CD4-positive, alpha-beta T cell (primary cell): ENCODE data around the gene TADA3. TPM values are rescaled to one million over a fixed set of nuclear protein-coding genes. Genes with fewer than 3 reads are reported as not detected.

Experiments
- ATAC-seq: fragments of 200-7000 bp; cut with Tn5 transposase; one replicate; pipeline ENCODE4 v1.10.0; 2022; ENCODE audit warnings: mild to moderate bottlenecking; ENCODE audit not compliant: poor library complexity
- CTCF ChIA-PET: fragments of 350-600 bp; sonication (Branson Sonifier 250); formaldehyde crosslinking; loops from one replicate; lab custom pipeline; 2021; ENCODE audit warnings: antibody characterized with exemption, inconsistent platforms; lab: Charles Lee
- POLR2A ChIA-PET: fragments of 350-600 bp; sonication (Branson Sonifier 250); formaldehyde crosslinking; loops from one replicate; lab custom pipeline; 2021; ENCODE audit warnings: antibody characterized with exemption, inconsistent platforms; lab: Charles Lee
- DNase-seq, 14 experiments: peaks; one replicate each; pipeline ENCODE4 v3.0.0-alpha.2; 2013 to 2020; ENCODE audit warnings: mixed read lengths in 2 of 14
- H3K27ac ChIP-seq, 2 donors: one replicate each; pipeline versions ENCODE4 v1.5.1 to v1.7.0; 2013; ENCODE audit warnings: low read length in 2 of 2, low read depth in 1 of 2, mild to moderate bottlenecking in 1 of 2
- H3K27me3 ChIP-seq, 2 experiments: 1 replicate in 1 of 2; 2 replicates in 1 of 2; pipeline versions ENCODE4 v1.6.1 to v1.7.0; 2013; ENCODE audit warnings: low read length in 2 of 2, control low read depth in 1 of 2, mild to moderate bottlenecking in 1 of 2, moderate library complexity in 1 of 2; ENCODE audit not compliant: insufficient read depth in 2 of 2, control insufficient read depth in 1 of 2
- H3K36me3 ChIP-seq: one replicate; pipeline ENCODE4 v1.6.1; 2013; ENCODE audit warnings: low read length, control low read depth; ENCODE audit not compliant: insufficient read depth
- H3K4me1 ChIP-seq: one replicate; pipeline ENCODE4 v1.6.1; 2013; ENCODE audit warnings: low read length, control low read depth; ENCODE audit not compliant: insufficient read depth
- H3K4me3 ChIP-seq: one replicate; pipeline ENCODE4 v1.5.1; 2013; ENCODE audit warnings: mild to moderate bottlenecking, low read length, moderate library complexity
- H3K9me3 ChIP-seq, 2 experiments: 1 replicate in 1 of 2; 2 replicates in 1 of 2; pipeline versions ENCODE4 v1.6.1 to v1.7.0; 2013; ENCODE audit warnings: low read length in 2 of 2, mild to moderate bottlenecking in 2 of 2, control low read depth in 1 of 2, moderate library complexity in 1 of 2; ENCODE audit not compliant: control insufficient read depth in 1 of 2, insufficient read depth in 1 of 2
- H3K27ac Mint-ChIP-seq: one replicate; pipeline ENCODE4 v1.8.0; 2020; ENCODE audit warnings: mixed read lengths
- H3K27me3 Mint-ChIP-seq: one replicate; pipeline ENCODE4 v1.8.0; 2021; ENCODE audit warnings: mixed read lengths
- H3K36me3 Mint-ChIP-seq: one replicate; pipeline ENCODE4 v1.8.0; 2021; ENCODE audit warnings: low read depth, mixed read lengths
- H3K4me1 Mint-ChIP-seq: one replicate; pipeline ENCODE4 v1.8.0; 2021; ENCODE audit warnings: low read depth, mixed read lengths
- H3K4me3 Mint-ChIP-seq: one replicate; pipeline ENCODE4 v1.8.0; 2020; ENCODE audit warnings: mild to moderate bottlenecking, mixed read lengths
- H3K9me3 Mint-ChIP-seq: one replicate; pipeline ENCODE4 v1.8.0; 2020; ENCODE audit warnings: mixed read lengths
- CTCF ChIP-seq: fragments of 200-600 bp; IDR thresholded peaks from one replicate; pipeline ENCODE4 v1.8.0; 2022; ENCODE audit warnings: antibody characterized with exemption, mild to moderate bottlenecking
- intact Hi-C, 2 experiments: fragments of 100-400 bp; cut with DNase I in 1 of 2; cut with micrococcal nuclease in 1 of 2; formaldehyde crosslinking; loops; one replicate each; pipeline versions ENCODE4 v1.15.1 to v1.9.0; 2023 to 2025; cut with DNase I, micrococcal nuclease
- total RNA-seq, 174 experiments: library from RNA in 2 of 174; stranded (reverse) in 2 of 174; gene quantifications; one replicate each; pipeline ENCODE4 v1.2.3 and lab custom pipeline; 2021 to 2026

Gene TADA3
- total RNA-seq, 2 experiments from 2014 or later, result 14.7 to 16.5 TPM

- Histone ChIP-seq H3K4me3 (no peak overlapping the region), H3K9me3 (no peaks in the 10 kb centered on the region), H3K4me1 (no peaks in the 10 kb centered on the region), H3K36me3 (peaks cover 99% of the 10 kb centered on the region), H3K27me3 (no peaks in the 10 kb centered on the region), H3K27ac (no peak overlapping the region)
- no peak for TF ChIP-seq CTCF
- ATAC-seq (no peak), DNase-seq (no peak)
- Mint-ChIP-seq H3K27ac (no peak overlapping the region), H3K4me3 (no peak overlapping the region), H3K4me1 (peaks cover 4% of the 10 kb centered on the region), H3K36me3 (peaks cover 92% of the 10 kb centered on the region), H3K27me3 (no peaks in the 10 kb centered on the region), H3K9me3 (no peaks in the 10 kb centered on the region)
- intact Hi-C loops, result no loop called here
- CTCF ChIA-PET, result no interaction called here
- POLR2A ChIA-PET, result interaction anchor here (1.3 to 3.3 kb wide), 2 partner anchors 11 to 49 kb away, joined by 3 to 16 read pairs; partner anchors contain the start of genes ARPC4 and BRPF1
Observed at GRCh38 chr3:9743548-9743947, 48.7 kb downstream of the TADA3 start.

- H3K27ac ChIP-seq, result no peak overlapping the region
- no peak for TF ChIP-seq CTCF
- H3K27me3 ChIP-seq, result no peaks in the 10 kb centered on the region
- H3K4me3 ChIP-seq, result no peak overlapping the region
- intact Hi-C loops, result no loop called here
- H3K36me3 ChIP-seq, result peaks cover 100% of the 10 kb centered on the region
- no peaks in the 10 kb centered on the region for H3K4me1 ChIP-seq
- ChIA-PET CTCF (no interaction called here), POLR2A (interaction anchor here (1.3 to 3.3 kb wide), 2 partner anchors 10 to 50 kb away, joined by 3 to 16 read pairs; partner anchors contain the start of genes ARPC4 and BRPF1)
- Mint-ChIP-seq H3K27me3 (no peaks in the 10 kb centered on the region), H3K4me1 (peaks cover 9% of the 10 kb centered on the region), H3K36me3 (peaks cover 96% of the 10 kb centered on the region), H3K9me3 (no peaks in the 10 kb centered on the region), H3K4me3 (no peak overlapping the region), H3K27ac (no peak overlapping the region)
- ATAC-seq (no peak), DNase-seq (no peak)
- H3K9me3 ChIP-seq, result no peaks in the 10 kb centered on the region
Observed at GRCh38 chr3:9742560-9742959, 49.7 kb downstream of the TADA3 start.

GRCh38 chr3:9739181-9739580 lies 53.1 kb downstream of the TADA3 start:
- Histone ChIP-seq H3K27me3 (no peaks in the 10 kb centered on the region), H3K27ac (no peak overlapping the region), H3K4me3 (no peak overlapping the region), H3K4me1 (peaks cover 5% of the 10 kb centered on the region), H3K36me3 (peaks cover 96% of the 10 kb centered on the region), H3K9me3 (no peaks in the 10 kb centered on the region)
- TF ChIP-seq CTCF, result no peak
- H3K4me3 Mint-ChIP-seq, result no peak overlapping the region
- H3K27me3 Mint-ChIP-seq, result no peaks in the 10 kb centered on the region
- intact Hi-C loops, result loop anchor here in 1 of 2 experiments (10.0 kb wide), 2 partner anchors 56 to 94 kb away; partner anchors contain the start of genes ARPC4, MTMR14 and TADA3
- H3K9me3 Mint-ChIP-seq, result no peaks in the 10 kb centered on the region
- no peak for DNase-seq
- peaks cover 32% of the 10 kb centered on the region for H3K4me1 Mint-ChIP-seq
- no peak overlapping the region for H3K27ac Mint-ChIP-seq
- no peak for ATAC-seq
- ChIA-PET POLR2A (no interaction called here), CTCF (no interaction called here)
- H3K36me3 Mint-ChIP-seq, result peaks cover 97% of the 10 kb centered on the region
